ENCODE results near the gene ARHGAP22. TPM values are rescaled to one million over a fixed set of nuclear protein-coding genes. Genes with fewer than 3 reads are reported as not detected.

The ARHGAP22 gene
- total RNA-seq, 1 donor from 2014 or later = 0.82 TPM

DNA sequence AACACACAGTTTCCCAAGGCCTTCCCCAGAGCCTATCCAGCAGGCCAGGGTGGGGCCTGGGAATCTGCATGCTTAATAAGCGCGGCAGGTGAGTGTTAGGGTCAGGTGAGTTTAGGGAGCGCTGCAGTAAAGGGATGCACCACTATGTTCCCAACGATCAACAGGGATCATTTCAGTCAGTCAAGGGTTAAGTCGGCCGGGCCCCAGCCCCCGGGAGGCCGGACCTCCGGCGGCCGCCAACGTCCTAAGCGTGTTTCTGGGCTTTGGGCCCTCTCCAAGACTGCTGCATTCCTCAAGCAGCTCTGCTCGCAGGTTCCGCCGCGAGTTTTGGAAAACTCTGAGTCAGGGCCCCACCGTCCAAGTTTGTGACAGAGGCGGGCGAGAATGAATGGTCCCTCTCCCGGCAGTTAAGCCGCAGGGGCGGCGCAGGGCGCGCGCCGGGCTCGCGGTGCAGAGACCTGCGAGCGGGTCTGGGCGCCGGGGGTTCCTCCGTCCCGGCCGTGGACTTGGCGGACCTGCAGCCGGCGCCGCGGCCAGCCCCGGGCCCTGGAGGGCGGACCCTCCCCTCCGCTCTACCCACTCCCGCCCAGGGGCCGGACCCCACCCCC, 81.6 kb downstream of the ARHGAP22 start:
- Mint-ChIP-seq H3K4me3 (peak overlapping the region; percentile 25), H3K36me3 (ENCODE audit: low read depth) (no peaks in the 10 kb centered on the region), H3K9me3 (peaks cover 4% of the 10 kb centered on the region), H3K27ac (no peak overlapping the region), H3K27me3 (peaks cover 31% of the 10 kb centered on the region), H3K4me1 (peaks cover 20% of the 10 kb centered on the region)
- DNase-seq (no peak), ATAC-seq (ENCODE audit: low read depth) (no peak)
- ChIA-PET CTCF (no interaction called here), POLR2A (no interaction called here)
- no peak for TF ChIP-seq CTCF (IDR thresholded peaks at IDR 0.05)
- intact Hi-C loops (cut with micrococcal nuclease) = no loop called here

DNA sequence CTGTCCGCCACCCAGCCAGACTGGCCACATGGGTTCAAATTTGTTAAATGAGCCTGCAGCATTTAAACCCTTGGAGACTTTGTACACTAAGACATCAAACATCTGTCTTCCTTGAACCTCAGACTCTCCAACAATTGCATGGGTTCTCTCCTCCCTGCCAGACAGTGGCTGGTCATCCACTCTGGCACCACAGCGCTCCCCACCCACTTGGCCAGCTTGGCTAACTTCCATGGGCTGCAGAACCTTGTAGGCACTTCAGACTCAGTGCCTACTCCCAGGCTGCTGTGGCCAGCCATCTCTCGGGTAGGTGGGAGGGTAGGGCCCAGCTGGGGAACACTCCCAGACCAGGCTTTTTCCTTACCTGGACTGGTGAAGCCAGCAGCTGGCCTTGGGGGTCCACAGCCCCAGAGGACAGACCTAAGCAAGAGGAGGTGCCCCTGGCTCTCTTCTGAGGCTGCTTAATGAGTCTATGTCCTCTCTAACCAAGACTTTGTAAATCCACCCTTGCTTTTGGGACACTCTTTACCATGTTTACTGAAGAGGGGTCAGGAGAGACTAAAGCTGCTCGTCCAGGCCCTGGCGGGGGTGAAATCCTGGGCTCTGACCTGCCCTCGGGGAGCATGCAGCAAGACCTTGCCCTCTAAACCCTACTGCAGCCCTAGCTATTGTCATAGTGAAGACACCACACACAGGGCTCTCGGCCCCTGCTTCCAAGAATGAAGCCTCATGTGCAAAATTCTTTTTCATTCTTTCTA, 82.7 kb downstream of the ARHGAP22 start:
- peaks cover 29% of the 10 kb centered on the region for H3K27me3 Mint-ChIP-seq
- POLR2A ChIA-PET = no interaction called here

DNA sequence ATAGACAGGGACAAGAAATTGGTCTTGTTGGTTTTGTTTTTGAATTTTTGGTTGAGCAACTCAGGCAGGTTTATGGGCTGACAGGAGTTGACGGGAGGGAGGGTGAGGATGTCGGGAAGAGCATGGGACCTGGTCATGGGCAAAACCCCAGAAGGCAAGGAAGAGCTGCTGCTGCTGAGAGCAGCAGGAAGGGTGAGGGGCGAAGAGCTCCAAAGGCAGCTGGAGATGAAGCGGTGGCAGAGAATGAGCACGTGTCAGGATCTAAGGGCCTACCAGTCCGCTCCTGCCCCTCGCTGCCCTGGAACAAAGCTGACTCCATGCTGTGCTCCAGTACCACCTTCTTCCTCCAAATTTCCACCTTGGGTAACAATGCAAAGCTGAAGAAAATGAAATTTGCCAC, 84.3 kb downstream of the ARHGAP22 start:
- Mint-ChIP-seq H3K9me3 (peaks cover 4% of the 10 kb centered on the region), H3K36me3 (ENCODE audit: low read depth) (no peaks in the 10 kb centered on the region), H3K4me3 (no peak overlapping the region), H3K27ac (no peak overlapping the region), H3K27me3 (peaks cover 23% of the 10 kb centered on the region), H3K4me1 (peaks cover 28% of the 10 kb centered on the region)
- CTCF ChIA-PET = no interaction called here
- no peak for TF ChIP-seq CTCF (IDR thresholded peaks at IDR 0.05)
- ATAC-seq (ENCODE audit: low read depth) (no peak), DNase-seq (no peak)
- POLR2A ChIA-PET = interaction anchor here (0.5 kb wide), 1 partner anchor 13 kb away, joined by 3 read pairs; no protein-coding TSS in a partner anchor
- intact Hi-C loops (cut with micrococcal nuclease) = no loop called here

More for the DNA sequence above, 82.7 kb downstream of the ARHGAP22 start:
- Mint-ChIP-seq H3K9me3 (peaks cover 4% of the 10 kb centered on the region), H3K4me1 (peaks cover 28% of the 10 kb centered on the region), H3K36me3 (ENCODE audit: low read depth) (no peaks in the 10 kb centered on the region), H3K4me3 (no peak overlapping the region), H3K27ac (no peak overlapping the region)
- CTCF ChIA-PET = no interaction called here
- no peak for TF ChIP-seq CTCF (IDR thresholded peaks at IDR 0.05)
- ATAC-seq (ENCODE audit: low read depth) (no peak), DNase-seq (no peak)
- intact Hi-C loops (cut with micrococcal nuclease) = no loop called here

DNA sequence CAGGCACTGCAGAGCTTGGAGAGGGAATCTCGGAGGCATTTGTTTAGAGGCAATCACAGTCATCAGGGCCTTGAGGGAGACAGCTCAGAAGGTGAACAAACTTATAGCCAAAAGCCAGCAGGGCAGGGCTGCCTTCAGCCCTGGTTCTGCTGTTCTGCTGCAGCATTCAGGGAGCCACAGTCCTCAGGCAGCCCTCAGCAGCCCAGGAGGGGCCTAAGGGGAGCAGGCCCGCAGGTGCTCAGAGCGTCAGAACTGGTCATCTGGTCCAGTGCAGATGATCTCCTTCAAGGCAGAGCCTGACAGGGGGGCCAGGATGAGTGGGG, 84.7 kb downstream of the ARHGAP22 start:
- Mint-ChIP-seq H3K27me3 (peaks cover 20% of the 10 kb centered on the region), H3K4me3 (no peak overlapping the region), H3K4me1 (peaks cover 28% of the 10 kb centered on the region), H3K9me3 (peaks cover 7% of the 10 kb centered on the region), H3K36me3 (ENCODE audit: low read depth) (peaks cover 2% of the 10 kb centered on the region), H3K27ac (no peak overlapping the region)
- ATAC-seq (ENCODE audit: low read depth) (no peak), DNase-seq (no peak)
- POLR2A ChIA-PET = no interaction called here
- no peak for TF ChIP-seq CTCF (IDR thresholded peaks at IDR 0.05)
- intact Hi-C loops (cut with micrococcal nuclease) = no loop called here
- CTCF ChIA-PET = no interaction called here

DNA sequence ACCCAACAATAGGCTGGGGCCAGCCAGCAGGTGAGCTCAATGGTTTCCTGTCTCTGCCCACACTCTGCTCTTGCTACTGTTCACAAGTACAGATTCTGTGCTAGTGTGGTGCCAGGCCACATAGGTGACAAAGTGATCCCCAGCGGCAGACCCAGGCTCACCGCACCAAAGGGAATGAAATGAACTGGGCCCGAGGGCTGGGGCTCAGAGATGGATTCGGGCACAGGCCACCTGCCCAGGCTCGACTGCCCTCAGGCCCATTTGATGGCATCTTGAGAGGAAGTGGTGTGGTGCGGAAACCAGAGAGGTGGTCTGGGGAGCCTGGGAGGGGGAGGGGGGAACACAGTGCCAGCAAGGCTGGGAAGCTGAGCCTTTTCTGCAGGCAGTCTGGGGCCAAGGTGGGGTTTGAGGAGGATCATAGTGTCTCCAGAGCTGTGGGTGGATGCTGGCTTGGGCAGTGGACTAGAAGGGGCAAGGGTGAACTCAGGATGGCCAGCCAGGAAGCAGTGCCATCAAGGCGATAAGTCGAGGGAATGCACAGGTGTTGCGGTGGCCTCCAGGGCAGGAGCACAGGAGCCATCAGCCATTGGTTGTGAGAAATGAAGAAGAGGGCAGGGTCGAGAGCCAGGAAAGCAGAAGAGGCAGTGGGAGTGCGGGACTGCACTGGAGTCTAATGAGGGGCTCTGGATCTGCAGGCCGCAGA, 85.2 kb downstream of the ARHGAP22 start:
- Mint-ChIP-seq H3K27ac (no peak overlapping the region), H3K9me3 (peaks cover 5% of the 10 kb centered on the region), H3K4me1 (peaks cover 28% of the 10 kb centered on the region), H3K27me3 (peaks cover 15% of the 10 kb centered on the region), H3K36me3 (ENCODE audit: low read depth) (peaks cover 3% of the 10 kb centered on the region), H3K4me3 (no peak overlapping the region)
- ChIA-PET POLR2A (no interaction called here), CTCF (no interaction called here)
- intact Hi-C loops (cut with micrococcal nuclease) = no loop called here
- DNase-seq (no peak), ATAC-seq (ENCODE audit: low read depth) (no peak)
- no peak for TF ChIP-seq CTCF (IDR thresholded peaks at IDR 0.05)

Data from activated B cell treated with CpG ODN at 0.5 μM for 24 hours (primary cell).